Endothelial cell (in vitro differentiated cells): ENCODE results near the gene RPUSD1. TPM values are rescaled to one million over a fixed set of nuclear protein-coding genes. Genes with fewer than 3 reads are reported as not detected.
"Not testable (repeated sequence)": the region's sequence is repeated elsewhere in the genome, so short reads cannot be mapped to it uniquely, and the experiment has no call there.

Experiments used
- DNase-seq: peaks from one replicate; pipeline ENCODE4 v3.0.0; 2021; ENCODE audit warnings: low spot score
- H3K27ac Mint-ChIP-seq: one replicate; pipeline ENCODE4 v1.8.0; 2021; ENCODE audit warnings: mixed read lengths, inconsistent platforms; ENCODE audit not compliant: unreplicated experiment
- H3K27me3 Mint-ChIP-seq: one replicate; pipeline ENCODE4 v1.8.0; 2021; ENCODE audit warnings: mild to moderate bottlenecking, moderate library complexity, mixed read lengths, inconsistent platforms; ENCODE audit not compliant: unreplicated experiment
- H3K36me3 Mint-ChIP-seq: one replicate; pipeline ENCODE4 v1.8.0; 2021; ENCODE audit warnings: mild to moderate bottlenecking, low read depth, mixed read lengths, inconsistent platforms; ENCODE audit not compliant: unreplicated experiment
- H3K4me1 Mint-ChIP-seq: one replicate; pipeline ENCODE4 v1.8.0; 2021; ENCODE audit warnings: mild to moderate bottlenecking, mixed read lengths, inconsistent platforms; ENCODE audit not compliant: unreplicated experiment
- H3K4me3 Mint-ChIP-seq: one replicate; pipeline ENCODE4 v1.8.0; 2021; ENCODE audit warnings: mild to moderate bottlenecking, mixed read lengths, inconsistent platforms; ENCODE audit not compliant: unreplicated experiment
- H3K9me3 Mint-ChIP-seq: one replicate; pipeline ENCODE4 v1.8.0; 2021; ENCODE audit warnings: mixed read lengths, inconsistent platforms; ENCODE audit not compliant: unreplicated experiment
- CTCF ChIP-seq: fragments of 200-600 bp; sonication (generic); IDR thresholded peaks from one replicate; pipeline ENCODE4 v1.5.0; 2021; ENCODE audit warnings: antibody characterized with exemption; ENCODE audit not compliant: unreplicated experiment
- total RNA-seq: library from RNA; stranded (reverse); fragmentation: NEBNext Ultra II Directional; extraction: Animal tissue kit (Norgen Biotek cat#: 25700); gene quantifications from one replicate; pipeline ENCODE4 v1.2.1, GENCODE V29; 2021; ENCODE audit not compliant: unreplicated experiment

The RPUSD1 gene
- total RNA-seq, 1 donor from 2014 or later = 27.6 TPM

GRCh38 chr16:746637-747036, 41.5 kb downstream of the RPUSD1 start:
- TF ChIP-seq CTCF = no peak
- no peak for DNase-seq
- H3K27ac Mint-ChIP-seq = no peak overlapping the region
- H3K9me3 Mint-ChIP-seq = no peaks in the 10 kb centered on the region
- H3K27me3 Mint-ChIP-seq = no peaks in the 10 kb centered on the region
- H3K4me3 Mint-ChIP-seq = no peak overlapping the region
- peaks cover 9% of the 10 kb centered on the region for H3K4me1 Mint-ChIP-seq
- H3K36me3 Mint-ChIP-seq = no peaks in the 10 kb centered on the region

- no peaks in the 10 kb centered on the region for H3K9me3 Mint-ChIP-seq
- H3K4me3 Mint-ChIP-seq = no peak overlapping the region
- H3K27me3 Mint-ChIP-seq = no peaks in the 10 kb centered on the region
- no peak overlapping the region for H3K27ac Mint-ChIP-seq
- no peak for TF ChIP-seq CTCF
- H3K4me1 Mint-ChIP-seq = no peaks in the 10 kb centered on the region
- H3K36me3 Mint-ChIP-seq = no peaks in the 10 kb centered on the region
- DNase-seq = peak; percentile 62
These were observed 42.4 kb downstream of the RPUSD1 start for GRCh38 chr16:745739-746138.

DNA sequence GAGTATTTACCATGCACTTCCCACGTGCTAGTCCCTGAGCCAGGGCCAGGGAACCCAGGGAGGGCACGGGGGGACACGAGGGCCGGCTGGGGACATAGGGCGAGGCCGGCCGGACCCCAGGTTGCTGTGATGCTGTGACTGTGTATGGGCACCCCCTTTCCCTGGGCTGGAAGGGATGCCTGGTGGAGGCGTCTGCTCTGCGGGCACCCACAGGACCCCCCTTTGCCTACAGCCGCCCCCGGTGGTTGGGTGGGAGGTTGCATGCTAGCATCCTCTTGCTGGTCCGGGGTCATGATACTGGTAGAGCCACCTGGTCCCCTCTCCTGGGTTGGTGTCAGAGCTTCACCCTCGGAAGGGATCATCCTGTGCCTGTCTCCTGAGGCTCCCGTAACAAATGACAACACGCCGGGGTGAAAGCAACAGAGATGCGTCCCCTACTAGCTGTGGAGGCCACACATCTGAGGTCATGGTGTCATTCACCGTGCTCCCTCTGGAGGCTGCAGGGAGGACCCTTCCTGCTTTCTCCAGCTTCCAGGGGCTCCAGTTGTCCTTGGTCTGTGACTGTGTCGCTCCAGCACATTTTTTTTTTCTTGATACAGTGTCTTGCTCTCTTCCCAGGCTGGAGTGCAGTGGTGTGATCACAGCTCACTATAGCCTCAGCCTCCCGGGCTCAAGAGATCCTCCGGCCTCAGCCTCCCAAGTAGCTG, 44.2 kb downstream of the RPUSD1 start:
- Mint-ChIP-seq H3K4me3 (no peak overlapping the region), H3K27ac (no peak overlapping the region), H3K4me1 (peaks cover 9% of the 10 kb centered on the region), H3K9me3 (no peaks in the 10 kb centered on the region), H3K36me3 (no peaks in the 10 kb centered on the region), H3K27me3 (no peaks in the 10 kb centered on the region)
- no peak for DNase-seq
- peak; percentile 42 for TF ChIP-seq CTCF

- H3K4me3 Mint-ChIP-seq, H3K27me3 Mint-ChIP-seq, H3K36me3 Mint-ChIP-seq, H3K27ac Mint-ChIP-seq, DNase-seq, H3K9me3 Mint-ChIP-seq: not testable (repeated sequence)
- H3K4me1 Mint-ChIP-seq = peaks cover 12% of the 10 kb centered on the region
These were observed 45.3 kb downstream of the RPUSD1 start for GRCh38 chr16:742894-743293.

- Mint-ChIP-seq H3K4me1 (peaks cover 18% of the 10 kb centered on the region), H3K27ac (no peak overlapping the region), H3K36me3 (no peaks in the 10 kb centered on the region), H3K4me3 (peak overlapping the region; percentile 62), H3K9me3 (no peaks in the 10 kb centered on the region), H3K27me3 (peaks cover 3% of the 10 kb centered on the region)
- TF ChIP-seq CTCF = no peak
- no peak for DNase-seq
These were observed 46.1 kb downstream of the RPUSD1 start for GRCh38 chr16:741986-742629.
